ENCODE results near the gene NR6A1.

NR6A1 gene

DNA sequence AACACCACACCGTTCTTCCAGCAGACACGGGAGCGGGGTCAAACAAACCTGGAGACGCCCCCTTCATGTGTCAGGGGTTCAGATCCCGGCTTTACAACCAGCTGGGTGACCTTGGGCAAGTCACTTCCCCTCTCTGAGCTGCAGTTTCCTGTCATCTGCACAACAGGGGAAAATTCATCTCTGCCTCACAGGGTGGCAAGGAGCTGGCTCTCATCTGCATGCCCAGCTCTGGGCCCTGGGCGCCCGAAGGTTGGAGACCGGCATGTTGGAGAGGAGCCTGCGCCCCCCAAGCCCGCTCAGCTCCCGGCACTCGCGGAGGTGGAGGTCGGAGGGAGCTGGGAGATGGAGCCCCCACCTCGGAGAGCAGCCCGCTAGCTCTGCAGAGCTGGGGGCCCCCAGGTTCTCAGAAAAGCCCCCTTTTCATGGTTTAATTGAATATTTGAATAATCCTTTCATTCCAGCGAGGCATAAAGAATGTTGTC, 284.3 kb downstream of the NR6A1 start:
- H4K8ac ChIP-seq (ENCODE audit: low read depth, low read length) = no peak overlapping the region
- H3K27me3 ChIP-seq (ENCODE audit: control insufficient read depth in 3 of 3, insufficient read depth in 3 of 3, low read depth in 1 of 3, low read length in 3 of 3) = peaks cover 0 to 93% (median 0%) of the 10 kb centered on the region in 3 experiments
- H4K91ac ChIP-seq (ENCODE audit: low read depth, low read length, poor library complexity) = no peak overlapping the region
- H3K79me1 ChIP-seq (ENCODE audit: low read depth, low read length) = peaks cover 3% of the 10 kb centered on the region
- peak overlapping the region; percentile 0 for H2BK5ac ChIP-seq (ENCODE audit: low read length)
- peak overlapping the region; percentile 68 for H2AK5ac ChIP-seq (ENCODE audit: low read depth, low read length)
- no peak overlapping the region for H2BK120ac ChIP-seq (ENCODE audit: low read depth, low read length)
- peak overlapping the region; percentile 97 for H3K18ac ChIP-seq (ENCODE audit: low read length)
- peaks cover 8 to 36% of the 10 kb centered on the region in 2 donors for H3K4me1 ChIP-seq (ENCODE audit: control insufficient read depth in 2 of 2, insufficient read depth in 1 of 2, low read depth in 1 of 2, low read length in 2 of 2)
- peak overlapping the region; percentile 12 for H2BK12ac ChIP-seq (ENCODE audit: low read length)
- no peak overlapping the region for H3K4ac ChIP-seq (ENCODE audit: low read length)
- H3K9me3 ChIP-seq (replicated peaks in 1 of 2; ENCODE audit: control insufficient read depth in 2 of 2, insufficient read depth in 1 of 2, low read depth in 1 of 2, low read length in 2 of 2) = peaks cover 0 to 4% of the 10 kb centered on the region in 2 donors
- H3K23ac ChIP-seq (ENCODE audit: low read depth, low read length, poor library complexity) = no peak overlapping the region
- H3K36me3 ChIP-seq (replicated peaks in 1 of 2; ENCODE audit: control insufficient read depth in 2 of 2, insufficient read depth in 2 of 2, low read length in 2 of 2) = no peaks in the 10 kb centered on the region
- H3K14ac ChIP-seq (ENCODE audit: low read length) = no peak overlapping the region
- WGBS, 2 donors (ENCODE audit: extremely low coverage in 2 of 2, insufficient read length in 2 of 2, insufficient replicate concordance in 1 of 2) = no CpG with 5 or more reads among the region's 17 CpGs
- peak overlapping the region; percentile 52 for H3K4me2 ChIP-seq (ENCODE audit: insufficient read depth, low read length, poor library complexity, severe bottlenecking)
- DNase-seq (ENCODE audit: low spot score) = no peak
- H3K4me3 ChIP-seq (ENCODE audit: low read length in 2 of 2) = no peak overlapping the region
- peak overlapping the region; percentile 50 for H3K9ac ChIP-seq (ENCODE audit: low read depth, low read length, poor library complexity)
- H2BK15ac ChIP-seq (ENCODE audit: low read length) = peak overlapping the region; percentile 52
- peak overlapping the region; percentile 57 for H2AFZ ChIP-seq (ENCODE audit: low read length)
- no peak overlapping the region for H3K27ac ChIP-seq (replicated peaks; ENCODE audit: low read length)

- H3K36me3 ChIP-seq (replicated peaks in 1 of 2; ENCODE audit: control insufficient read depth in 2 of 2, insufficient read depth in 2 of 2, low read length in 2 of 2) = no peaks in the 10 kb centered on the region
- H3K27ac ChIP-seq (replicated peaks; ENCODE audit: low read length) = no peak overlapping the region
- no peak overlapping the region for H3K4ac ChIP-seq (ENCODE audit: low read length)
- H3K18ac ChIP-seq (ENCODE audit: low read length) = peak overlapping the region; percentile 92
- no peak for DNase-seq (ENCODE audit: low spot score)
- peaks cover 0 to 89% (median 0%) of the 10 kb centered on the region in 3 experiments for H3K27me3 ChIP-seq (ENCODE audit: control insufficient read depth in 3 of 3, insufficient read depth in 3 of 3, low read depth in 1 of 3, low read length in 3 of 3)
- H2BK15ac ChIP-seq (ENCODE audit: low read length) = peak overlapping the region; percentile 52
- H3K14ac ChIP-seq (ENCODE audit: low read length) = no peak overlapping the region
- H3K23ac ChIP-seq (ENCODE audit: low read depth, low read length, poor library complexity) = no peak overlapping the region
- WGBS, 2 donors (ENCODE audit: extremely low coverage in 2 of 2, insufficient read length in 2 of 2, insufficient replicate concordance in 1 of 2) = no CpG with 5 or more reads among the region's 15 CpGs
- H3K4me1 ChIP-seq (ENCODE audit: control insufficient read depth in 2 of 2, insufficient read depth in 1 of 2, low read depth in 1 of 2, low read length in 2 of 2) = peaks cover 8 to 36% of the 10 kb centered on the region in 2 donors
- no peak overlapping the region for H2BK120ac ChIP-seq (ENCODE audit: low read depth, low read length)
- no peak overlapping the region for H4K91ac ChIP-seq (ENCODE audit: low read depth, low read length, poor library complexity)
- H3K4me2 ChIP-seq (ENCODE audit: insufficient read depth, low read length, poor library complexity, severe bottlenecking) = no peak overlapping the region
- no peaks in the 10 kb centered on the region for H3K79me1 ChIP-seq (ENCODE audit: low read depth, low read length)
- peak overlapping the region; percentile 0 for H2BK5ac ChIP-seq (ENCODE audit: low read length)
- H3K4me3 ChIP-seq (ENCODE audit: low read length in 2 of 2) = no peak overlapping the region
- peaks cover 0 to 1% of the 10 kb centered on the region in 2 donors for H3K9me3 ChIP-seq (replicated peaks in 1 of 2; ENCODE audit: control insufficient read depth in 2 of 2, insufficient read depth in 1 of 2, low read depth in 1 of 2, low read length in 2 of 2)
- peak overlapping the region; percentile 24 for H2BK12ac ChIP-seq (ENCODE audit: low read length)
- H3K9ac ChIP-seq (ENCODE audit: low read depth, low read length, poor library complexity) = no peak overlapping the region
- no peak overlapping the region for H2AFZ ChIP-seq (ENCODE audit: low read length)
- no peak overlapping the region for H4K8ac ChIP-seq (ENCODE audit: low read depth, low read length)
- H2AK5ac ChIP-seq (ENCODE audit: low read depth, low read length) = peak overlapping the region; percentile 68
Measured at GRCh38 chr9:124485936-124486335, 285.2 kb downstream of the NR6A1 start.

GRCh38 chr9:124485201-124485600, 285.9 kb downstream of the NR6A1 start:
- H3K9me3 ChIP-seq (replicated peaks in 1 of 2; ENCODE audit: control insufficient read depth in 2 of 2, insufficient read depth in 1 of 2, low read depth in 1 of 2, low read length in 2 of 2) = peaks cover 0 to 1% of the 10 kb centered on the region in 2 donors
- no peak overlapping the region for H3K4ac ChIP-seq (ENCODE audit: low read length)
- H3K4me1 ChIP-seq (ENCODE audit: control insufficient read depth in 2 of 2, insufficient read depth in 1 of 2, low read depth in 1 of 2, low read length in 2 of 2) = peaks cover 8 to 36% of the 10 kb centered on the region in 2 donors
- H3K9ac ChIP-seq (ENCODE audit: low read depth, low read length, poor library complexity) = no peak overlapping the region
- peaks cover 0 to 85% (median under 1%) of the 10 kb centered on the region in 3 experiments for H3K27me3 ChIP-seq (ENCODE audit: control insufficient read depth in 3 of 3, insufficient read depth in 3 of 3, low read depth in 1 of 3, low read length in 3 of 3)
- H2BK5ac ChIP-seq (ENCODE audit: low read length) = peak overlapping the region; percentile 0
- no peak overlapping the region for H3K27ac ChIP-seq (replicated peaks; ENCODE audit: low read length)
- H3K79me1 ChIP-seq (ENCODE audit: low read depth, low read length) = no peaks in the 10 kb centered on the region
- no peaks in the 10 kb centered on the region for H3K36me3 ChIP-seq (replicated peaks in 1 of 2; ENCODE audit: control insufficient read depth in 2 of 2, insufficient read depth in 2 of 2, low read length in 2 of 2)
- no peak overlapping the region for H3K4me3 ChIP-seq (ENCODE audit: low read length in 2 of 2)
- no peak overlapping the region for H2BK120ac ChIP-seq (ENCODE audit: low read depth, low read length)
- peak overlapping the region; percentile 52 for H2BK15ac ChIP-seq (ENCODE audit: low read length)
- DNase-seq (ENCODE audit: low spot score) = no peak
- peak overlapping the region; percentile 5 for H3K23ac ChIP-seq (ENCODE audit: low read depth, low read length, poor library complexity)
- peak overlapping the region; percentile 98 for H2AK5ac ChIP-seq (ENCODE audit: low read depth, low read length)
- H4K8ac ChIP-seq (ENCODE audit: low read depth, low read length) = no peak overlapping the region
- no CpG with 5 or more reads among the region's 13 CpGs for WGBS, 2 donors (ENCODE audit: extremely low coverage in 2 of 2, insufficient read length in 2 of 2, insufficient replicate concordance in 1 of 2)
- H3K4me2 ChIP-seq (ENCODE audit: insufficient read depth, low read length, poor library complexity, severe bottlenecking) = no peak overlapping the region
- H2BK12ac ChIP-seq (ENCODE audit: low read length) = no peak overlapping the region
- no peak overlapping the region for H4K91ac ChIP-seq (ENCODE audit: low read depth, low read length, poor library complexity)
- no peak overlapping the region for H2AFZ ChIP-seq (ENCODE audit: low read length)
- no peak overlapping the region for H3K14ac ChIP-seq (ENCODE audit: low read length)
- peak overlapping the region; percentile 88 for H3K18ac ChIP-seq (ENCODE audit: low read length)

DNA sequence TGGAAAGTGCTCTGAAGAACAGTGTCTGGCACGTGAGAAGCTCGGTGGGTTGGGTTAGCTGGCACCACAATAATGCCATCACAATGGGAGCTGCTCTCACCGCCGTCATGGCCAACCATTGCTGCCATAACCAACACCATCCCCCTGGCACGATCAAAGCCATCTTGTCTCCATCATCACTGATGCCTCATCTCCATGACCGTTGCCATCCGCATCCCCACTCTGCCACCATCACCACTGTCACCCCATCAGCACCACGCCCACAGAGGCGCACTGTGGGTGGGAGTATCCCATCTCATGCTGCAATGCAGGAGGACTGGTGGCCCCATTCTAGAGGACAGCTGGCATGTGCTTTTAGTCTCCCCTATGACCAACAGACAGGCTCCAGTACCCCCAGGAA, 287.6 kb downstream of the NR6A1 start:
- DNase-seq (ENCODE audit: low spot score) = no peak
- no CpG with 5 or more reads among the region's 9 CpGs for WGBS, 2 donors (ENCODE audit: extremely low coverage in 2 of 2, insufficient read length in 2 of 2, insufficient replicate concordance in 1 of 2)

More for the DNA sequence above, 287.6 kb downstream of the NR6A1 start:
- Histone ChIP-seq H2AFZ (ENCODE audit: low read length) (no peak overlapping the region), H3K4me2 (ENCODE audit: insufficient read depth, low read length, poor library complexity, severe bottlenecking) (no peak overlapping the region), H3K36me3 (replicated peaks in 1 of 2; ENCODE audit: control insufficient read depth in 2 of 2, insufficient read depth in 2 of 2, low read length in 2 of 2) (no peaks in the 10 kb centered on the region), H3K18ac (ENCODE audit: low read length) (peak overlapping the region; percentile 57), H2BK12ac (ENCODE audit: low read length) (peak overlapping the region; percentile 68), H3K27me3 (ENCODE audit: control insufficient read depth in 3 of 3, insufficient read depth in 3 of 3, low read depth in 1 of 3, low read length in 3 of 3) (peaks cover 0 to 85% (median 12%) of the 10 kb centered on the region in 3 experiments), H4K91ac (ENCODE audit: low read depth, low read length, poor library complexity) (peak overlapping the region; percentile 3), H3K4me1 (ENCODE audit: control insufficient read depth in 2 of 2, insufficient read depth in 1 of 2, low read depth in 1 of 2, low read length in 2 of 2) (peaks cover 8 to 44% of the 10 kb centered on the region in 2 donors), H2BK120ac (ENCODE audit: low read depth, low read length) (no peak overlapping the region), H3K79me1 (ENCODE audit: low read depth, low read length) (no peaks in the 10 kb centered on the region), H3K14ac (ENCODE audit: low read length) (no peak overlapping the region), H3K9ac (ENCODE audit: low read depth, low read length, poor library complexity) (no peak overlapping the region), H3K9me3 (replicated peaks in 1 of 2; ENCODE audit: control insufficient read depth in 2 of 2, insufficient read depth in 1 of 2, low read depth in 1 of 2, low read length in 2 of 2) (peaks cover 0 to 1% of the 10 kb centered on the region in 2 donors), H2BK5ac (ENCODE audit: low read length) (peak overlapping the region; percentile 27), H3K4ac (ENCODE audit: low read length) (no peak overlapping the region), H3K23ac (ENCODE audit: low read depth, low read length, poor library complexity) (peak overlapping the region; percentile 76), H2BK15ac (ENCODE audit: low read length) (peak overlapping the region; percentile 92), H4K8ac (ENCODE audit: low read depth, low read length) (no peak overlapping the region), H3K27ac (replicated peaks; ENCODE audit: low read length) (no peak overlapping the region), H2AK5ac (ENCODE audit: low read depth, low read length) (peak overlapping the region; percentile 96), H3K4me3 (ENCODE audit: low read length in 2 of 2) (no peak overlapping the region)

Data from neuronal stem cell (in vitro differentiated cells).